T-helper 2 cell (primary cell): ENCODE results near the gene ZSCAN18.

ENCODE experiments used
- DNase-seq, 5 experiments: peaks; one replicate each; pipeline versions ENCODE4 v3.0.0 to v3.0.0-alpha.2; 2012 to 2022

The ZSCAN18 gene

DNA sequence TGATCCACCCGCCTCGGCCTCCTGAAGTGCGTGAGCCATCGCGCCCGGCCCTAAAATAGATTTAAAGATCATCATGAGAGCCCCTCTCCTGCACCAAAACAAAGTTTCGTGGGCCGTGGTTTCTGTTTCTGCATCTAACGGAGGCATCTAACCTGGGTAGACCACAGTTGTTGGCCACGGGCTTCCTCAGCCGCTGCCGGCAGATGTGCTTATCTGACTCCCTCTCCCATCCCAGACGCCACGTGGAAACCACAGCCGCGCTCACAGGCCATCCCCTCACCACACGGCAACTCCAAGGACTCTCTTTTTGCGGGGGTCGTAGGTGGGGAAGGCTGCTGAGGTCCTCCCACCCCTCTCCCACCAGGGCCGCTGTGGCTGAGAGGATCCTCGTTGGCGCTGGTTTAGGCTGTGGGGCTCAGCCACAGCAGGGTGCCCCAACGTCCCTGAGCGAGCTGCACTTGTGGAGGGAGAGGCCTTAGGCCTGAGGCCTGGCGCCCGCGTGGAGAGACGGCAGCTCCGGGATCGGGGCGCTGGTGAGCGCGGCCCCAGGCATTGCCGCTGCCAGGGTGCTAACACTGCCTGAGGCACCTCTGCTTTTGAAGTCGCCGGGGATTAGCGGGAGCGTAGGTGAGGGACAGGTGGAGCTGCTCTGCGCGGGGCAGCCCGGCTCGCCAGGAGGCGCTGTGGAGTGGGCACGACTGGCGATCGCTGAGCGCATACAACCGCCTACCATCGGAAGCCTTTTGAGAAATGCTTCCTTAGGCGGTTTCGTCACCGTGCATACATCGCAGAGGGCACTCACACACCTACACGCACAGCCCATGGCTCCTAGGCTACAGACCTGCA lies 55.3 kb downstream of the ZSCAN18 start:
- DNase-seq, result no peak

GRCh38 chr19:58040751-58041525 lies 57.1 kb downstream of the ZSCAN18 start:
- no peak for DNase-seq

GRCh38 chr19:58038688-58039204 lies 59.3 kb downstream of the ZSCAN18 start:
- no peak for DNase-seq

DNA sequence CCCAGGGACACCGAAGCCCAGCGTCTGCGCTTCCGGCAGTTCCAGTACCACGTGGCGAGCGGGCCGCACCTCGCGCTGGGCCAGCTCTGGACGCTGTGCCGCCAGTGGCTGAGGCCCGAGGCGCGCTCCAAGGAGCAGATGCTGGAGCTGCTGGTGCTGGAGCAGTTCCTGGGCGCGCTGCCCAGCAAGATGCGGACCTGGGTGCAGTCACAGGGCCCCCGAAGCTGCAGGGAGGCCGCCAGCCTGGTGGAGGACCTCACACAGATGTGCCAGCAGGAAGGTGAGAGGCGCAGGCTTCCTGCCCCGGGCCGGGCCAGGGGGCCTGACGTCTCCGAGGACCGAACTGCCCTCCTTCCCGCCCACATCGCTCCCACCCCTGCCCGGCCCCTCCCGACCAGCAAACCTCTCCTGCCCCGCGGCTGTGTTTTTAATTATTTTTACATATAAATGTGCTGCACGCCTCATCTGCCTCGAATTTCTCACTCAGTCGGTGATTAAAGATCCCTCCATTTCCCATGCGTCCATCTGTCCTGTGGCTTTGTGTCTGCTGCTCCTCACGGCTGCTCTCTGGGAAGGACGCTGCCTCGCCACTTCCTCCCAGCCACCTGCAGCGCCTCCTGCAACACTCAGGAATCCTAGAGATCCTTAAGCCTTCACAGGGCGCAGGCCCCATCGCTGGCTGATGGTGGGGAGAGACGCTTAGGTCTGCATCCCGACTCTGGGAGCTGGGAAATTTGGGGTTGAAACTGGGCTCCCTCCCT lies 59.9 kb downstream of the ZSCAN18 start:
- DNase-seq, result no peak

GRCh38 chr19:58035863-58036262 lies 62.2 kb downstream of the ZSCAN18 start:
- DNase-seq, result no peak

DNA sequence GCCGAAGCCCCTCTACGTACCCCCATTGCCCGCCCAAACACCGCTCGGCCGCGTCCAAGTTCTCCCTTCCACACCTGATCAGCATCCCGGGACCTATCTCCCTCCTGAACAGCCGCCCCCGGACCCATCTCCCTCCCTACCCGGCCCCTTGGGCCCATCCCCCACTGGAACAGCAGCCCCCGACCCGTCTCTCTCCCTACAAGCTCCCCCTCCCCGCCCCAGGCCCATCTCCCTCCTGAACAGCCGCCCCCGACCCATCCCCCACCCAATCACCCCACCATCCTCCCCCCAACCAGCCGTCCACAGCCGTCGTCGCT lies 63.6 kb downstream of the ZSCAN18 start:
- DNase-seq, result no peak
